Activated T-cell treated with anti-CD3 and anti-CD28 coated beads, Interleukin-2, amount 50 U/mL, for 24 hours (primary cell): ENCODE measurements around the gene EIF2S2.
"Not testable (repeated sequence)": the region's sequence is repeated elsewhere in the genome, so short reads cannot be mapped to it uniquely, and the experiment has no call there.

Experiments used
- DNase-seq: peaks from one replicate; pipeline ENCODE4 v3.0.0-alpha.2; 2020
- H3K27ac Mint-ChIP-seq: 2 replicates; pipeline ENCODE4 v1.8.0; 2020; ENCODE audit warnings: mild to moderate bottlenecking, mixed read lengths
- H3K27me3 Mint-ChIP-seq: 2 replicates; pipeline ENCODE4 v1.8.0; 2020; ENCODE audit warnings: mixed read lengths
- H3K36me3 Mint-ChIP-seq: 2 replicates; pipeline ENCODE4 v1.8.0; 2020; ENCODE audit warnings: low read depth, mixed read lengths
- H3K4me1 Mint-ChIP-seq: 2 replicates; pipeline ENCODE4 v1.8.0; 2020; ENCODE audit warnings: low read depth, mixed read lengths
- H3K4me3 Mint-ChIP-seq: 2 replicates; pipeline ENCODE4 v1.8.0; 2020; ENCODE audit warnings: mild to moderate bottlenecking, moderate library complexity, mixed read lengths
- H3K9me3 Mint-ChIP-seq: 2 replicates; pipeline ENCODE4 v1.8.0; 2020; ENCODE audit warnings: mixed read lengths

EIF2S2 gene, protein sequence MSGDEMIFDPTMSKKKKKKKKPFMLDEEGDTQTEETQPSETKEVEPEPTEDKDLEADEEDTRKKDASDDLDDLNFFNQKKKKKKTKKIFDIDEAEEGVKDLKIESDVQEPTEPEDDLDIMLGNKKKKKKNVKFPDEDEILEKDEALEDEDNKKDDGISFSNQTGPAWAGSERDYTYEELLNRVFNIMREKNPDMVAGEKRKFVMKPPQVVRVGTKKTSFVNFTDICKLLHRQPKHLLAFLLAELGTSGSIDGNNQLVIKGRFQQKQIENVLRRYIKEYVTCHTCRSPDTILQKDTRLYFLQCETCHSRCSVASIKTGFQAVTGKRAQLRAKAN

GRCh38 chr20:34111702-34112599 lies at the start of gene EIF2S2:
Gene EIF2S2, minus strand, starts transcription at chr20:34112243. Its CDS starts 133 bp downstream, at chr20:34112110.
- peak within 1 kb of the TSS; percentile 99 for H3K27ac Mint-ChIP-seq
- H3K4me3 Mint-ChIP-seq: peak within 1 kb of the TSS; percentile 90

GRCh38 chr20:34157697-34158096 lies 45.7 kb upstream of the EIF2S2 start:
- H3K27ac Mint-ChIP-seq, H3K36me3 Mint-ChIP-seq, H3K4me1 Mint-ChIP-seq, H3K9me3 Mint-ChIP-seq, DNase-seq, H3K4me3 Mint-ChIP-seq: not testable (repeated sequence)
- H3K27me3 Mint-ChIP-seq: peaks cover 13% of the 10 kb centered on the region

More at GRCh38 chr20:34111702-34112599, at the start of gene EIF2S2:
- Mint-ChIP-seq H3K4me1 (peaks cover 41% of the 10 kb centered on the region), H3K9me3 (no peaks in the 10 kb centered on the region), H3K36me3 (peaks cover 52% of the 10 kb centered on the region), H3K27me3 (no peaks in the 10 kb centered on the region)
- peak; percentile 93 for DNase-seq

GRCh38 chr20:34155836-34156235 lies 43.8 kb upstream of the EIF2S2 start:
- H3K9me3 Mint-ChIP-seq: no peaks in the 10 kb centered on the region
- no peak overlapping the region for H3K27ac Mint-ChIP-seq
- DNase-seq: no peak
- peaks cover 3% of the 10 kb centered on the region for H3K4me1 Mint-ChIP-seq
- no peaks in the 10 kb centered on the region for H3K36me3 Mint-ChIP-seq
- H3K27me3 Mint-ChIP-seq: peaks cover 13% of the 10 kb centered on the region
- no peak overlapping the region for H3K4me3 Mint-ChIP-seq

GRCh38 chr20:34153169-34153568 lies 41.1 kb upstream of the EIF2S2 start:
- DNase-seq, H3K9me3 Mint-ChIP-seq, H3K27ac Mint-ChIP-seq, H3K4me1 Mint-ChIP-seq, H3K4me3 Mint-ChIP-seq, H3K36me3 Mint-ChIP-seq: not testable (repeated sequence)
- H3K27me3 Mint-ChIP-seq: peaks cover 13% of the 10 kb centered on the region

- H3K27ac Mint-ChIP-seq, H3K4me3 Mint-ChIP-seq, DNase-seq, H3K4me1 Mint-ChIP-seq, H3K27me3 Mint-ChIP-seq, H3K9me3 Mint-ChIP-seq, H3K36me3 Mint-ChIP-seq: not testable (repeated sequence)
These were observed 40.0 kb upstream of the EIF2S2 start for GRCh38 chr20:34152073-34152472.

- no peak overlapping the region for H3K4me3 Mint-ChIP-seq
- no peaks in the 10 kb centered on the region for H3K36me3 Mint-ChIP-seq
- no peak for DNase-seq
- no peaks in the 10 kb centered on the region for H3K4me1 Mint-ChIP-seq
- H3K27me3 Mint-ChIP-seq: peaks cover 9% of the 10 kb centered on the region
- no peaks in the 10 kb centered on the region for H3K9me3 Mint-ChIP-seq
- H3K27ac Mint-ChIP-seq: no peak overlapping the region
These were observed 38.4 kb upstream of the EIF2S2 start for GRCh38 chr20:34150306-34151000.

GRCh38 chr20:34145280-34145819 lies 33.3 kb upstream of the EIF2S2 start:
- Mint-ChIP-seq H3K4me3 (no peak overlapping the region), H3K27ac (no peak overlapping the region), H3K9me3 (no peaks in the 10 kb centered on the region), H3K27me3 (peaks cover 6% of the 10 kb centered on the region), H3K4me1 (no peaks in the 10 kb centered on the region), H3K36me3 (no peaks in the 10 kb centered on the region)
- DNase-seq: no peak

GRCh38 chr20:34143951-34144350 lies 31.9 kb upstream of the EIF2S2 start:
- no peak for DNase-seq
- Mint-ChIP-seq H3K9me3 (no peaks in the 10 kb centered on the region), H3K36me3 (no peaks in the 10 kb centered on the region), H3K4me1 (no peaks in the 10 kb centered on the region), H3K27me3 (peaks cover 6% of the 10 kb centered on the region), H3K4me3 (no peak overlapping the region), H3K27ac (no peak overlapping the region)

GRCh38 chr20:34142121-34142520 lies 30.1 kb upstream of the EIF2S2 start:
- Mint-ChIP-seq H3K9me3 (no peaks in the 10 kb centered on the region), H3K4me1 (no peaks in the 10 kb centered on the region), H3K27me3 (peaks cover 6% of the 10 kb centered on the region), H3K36me3 (no peaks in the 10 kb centered on the region), H3K4me3 (no peak overlapping the region), H3K27ac (no peak overlapping the region)
- DNase-seq: no peak

- Mint-ChIP-seq H3K36me3 (no peaks in the 10 kb centered on the region), H3K4me1 (no peaks in the 10 kb centered on the region), H3K27me3 (peaks cover 6% of the 10 kb centered on the region), H3K27ac (no peak overlapping the region), H3K4me3 (no peak overlapping the region), H3K9me3 (no peaks in the 10 kb centered on the region)
- DNase-seq: no peak
These were observed 29.2 kb upstream of the EIF2S2 start for GRCh38 chr20:34141293-34141692.

DNA sequence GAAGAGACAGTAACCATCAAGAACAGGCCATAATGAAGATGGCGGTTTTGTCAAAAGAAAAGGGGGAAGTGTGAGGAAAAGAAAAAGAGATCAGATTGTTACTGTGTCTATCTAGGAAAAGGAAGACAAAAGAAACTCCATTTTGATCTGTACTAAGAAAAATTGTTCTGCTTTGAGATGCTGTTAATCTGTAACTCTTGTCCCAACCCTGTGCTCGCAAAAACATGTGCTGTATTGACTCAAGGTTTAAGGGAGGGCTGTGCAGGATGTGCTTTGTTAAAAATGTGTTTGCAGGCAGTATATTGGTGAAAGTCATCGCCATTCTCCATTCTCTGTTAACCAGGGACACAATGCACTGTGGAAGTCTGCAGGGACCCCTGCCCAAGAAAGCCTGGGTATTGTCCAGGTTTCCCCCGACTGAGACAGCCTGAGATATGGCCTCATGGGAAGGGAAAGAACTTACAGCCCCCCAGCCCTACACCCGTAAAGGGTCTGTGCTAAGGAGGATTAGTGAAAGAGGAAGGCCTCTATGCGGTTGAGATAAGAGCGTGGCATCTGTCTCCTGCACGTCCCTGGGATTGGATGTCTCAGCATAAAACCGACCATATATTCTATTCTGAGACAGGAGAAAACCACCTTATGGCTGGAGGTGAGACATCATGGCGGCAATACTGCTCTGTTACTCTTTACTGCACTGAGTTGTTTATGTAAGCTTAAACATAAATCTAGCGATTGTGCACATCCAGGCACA lies 23.7 kb upstream of the EIF2S2 start:
- H3K4me1 Mint-ChIP-seq, H3K4me3 Mint-ChIP-seq, DNase-seq, H3K9me3 Mint-ChIP-seq, H3K36me3 Mint-ChIP-seq, H3K27ac Mint-ChIP-seq, H3K27me3 Mint-ChIP-seq: not testable (repeated sequence)

DNA sequence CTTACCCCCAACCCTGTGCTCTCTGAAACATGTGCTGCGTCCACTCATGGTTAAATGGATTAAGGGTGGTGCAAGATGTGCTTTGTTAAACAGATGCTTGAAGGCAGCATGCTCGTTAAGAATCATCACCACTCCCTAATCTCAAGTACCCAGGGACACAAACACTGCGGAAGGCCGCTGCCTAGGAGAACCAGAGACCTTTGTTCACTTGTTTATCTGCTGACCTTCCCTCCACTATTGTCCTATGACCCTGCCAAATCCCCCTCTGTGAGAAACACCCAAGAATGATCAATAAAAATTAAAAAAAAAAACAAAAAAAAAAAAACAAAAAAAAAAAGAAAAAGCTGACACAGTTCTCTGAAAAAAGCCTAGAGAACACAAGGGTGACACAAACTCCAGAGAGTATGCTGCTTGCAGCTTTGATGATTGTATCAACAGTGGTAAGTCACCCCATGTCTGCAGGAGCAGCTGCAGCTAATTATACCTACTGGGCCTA lies 21.4 kb upstream of the EIF2S2 start:
- not testable (repeated sequence) for H3K36me3 Mint-ChIP-seq, H3K9me3 Mint-ChIP-seq, H3K4me3 Mint-ChIP-seq, H3K27me3 Mint-ChIP-seq, DNase-seq, H3K4me1 Mint-ChIP-seq, H3K27ac Mint-ChIP-seq

DNA sequence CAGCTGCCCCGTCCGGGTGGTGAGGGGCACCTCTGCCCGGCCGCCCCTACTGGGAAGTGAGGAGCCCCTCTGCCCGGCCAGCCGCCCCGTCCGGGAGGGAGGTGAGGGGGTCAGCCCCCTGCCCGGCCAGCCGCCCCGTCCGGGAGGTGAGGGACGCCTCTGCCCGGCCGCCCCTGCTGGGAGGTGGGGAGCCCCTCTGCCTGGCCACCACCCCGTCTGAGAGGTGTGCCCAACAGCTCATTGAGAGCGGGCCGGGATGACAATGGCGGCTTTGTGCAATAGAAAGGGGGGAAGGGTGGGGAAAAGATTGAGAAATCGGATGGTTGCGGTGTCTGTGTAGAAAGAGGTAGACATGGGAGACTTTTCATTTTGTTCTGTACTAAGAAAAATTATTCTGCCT lies 20.9 kb upstream of the EIF2S2 start:
- H3K27me3 Mint-ChIP-seq, H3K36me3 Mint-ChIP-seq, H3K9me3 Mint-ChIP-seq, H3K4me3 Mint-ChIP-seq, H3K27ac Mint-ChIP-seq, H3K4me1 Mint-ChIP-seq, DNase-seq: not testable (repeated sequence)

DNA sequence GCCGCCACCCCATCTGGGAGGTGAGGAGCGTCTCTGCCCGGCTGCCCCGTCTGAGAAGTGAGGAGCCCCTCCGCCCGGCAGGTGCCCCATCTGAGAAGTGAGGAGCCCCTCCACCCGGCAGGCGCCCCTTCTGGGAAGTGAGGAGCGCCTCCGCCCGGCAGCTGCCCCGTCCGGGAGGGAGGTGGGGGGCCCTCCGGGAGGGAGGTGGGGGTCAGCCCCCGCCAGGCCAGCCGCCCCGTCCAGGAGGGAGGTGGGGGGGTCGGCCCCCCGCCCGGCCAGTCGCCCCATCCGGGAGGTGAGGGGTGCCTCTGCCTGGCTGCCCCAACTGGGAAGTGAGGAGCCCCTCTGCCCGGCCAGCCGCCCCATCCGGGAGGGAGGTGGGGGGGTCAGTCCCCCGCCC lies 20.4 kb upstream of the EIF2S2 start:
- H3K27me3 Mint-ChIP-seq, H3K4me3 Mint-ChIP-seq, H3K4me1 Mint-ChIP-seq, DNase-seq, H3K36me3 Mint-ChIP-seq, H3K9me3 Mint-ChIP-seq, H3K27ac Mint-ChIP-seq: not testable (repeated sequence)
